ENCODE data around the gene TTC17. TPM values are rescaled to one million over a fixed set of nuclear protein-coding genes. Genes with fewer than 3 reads are reported as not detected.

The TTC17 gene
- total RNA-seq, 1 donor from 2014 or later, result 183 TPM

DNA sequence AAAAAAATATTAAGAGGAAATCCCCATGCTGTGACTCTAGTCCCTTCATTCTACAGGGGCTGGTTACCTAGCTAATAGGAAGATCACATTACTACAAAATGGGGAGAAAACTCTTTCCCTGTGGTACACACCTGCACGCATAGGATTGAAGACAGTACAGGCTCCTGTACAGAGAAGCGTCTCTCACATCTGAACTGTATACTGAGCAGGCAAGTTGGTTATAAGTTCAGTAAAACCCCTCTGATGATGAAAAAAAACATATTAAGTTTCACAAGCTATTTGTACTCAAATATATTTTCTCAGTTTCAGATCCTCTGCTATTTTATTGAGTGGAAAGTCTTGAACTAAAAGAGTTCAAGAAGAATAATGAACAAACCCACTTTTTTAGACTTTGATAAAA is 164.9 kb downstream of the TTC17 start:
- Histone ChIP-seq H4K20me1 (ENCODE audit: low read depth) (no peaks in the 10 kb centered on the region), H2AFZ (replicated peaks) (no peak overlapping the region), H3K36me3 (no peaks in the 10 kb centered on the region), H3K9ac (no peak overlapping the region), H3K79me2 (ENCODE audit: low read depth) (no peaks in the 10 kb centered on the region), H3K9me3 (ENCODE audit: low read depth) (no peaks in the 10 kb centered on the region), H3K27ac (no peak overlapping the region), H3K4me3 (no peak overlapping the region), H3K4me2 (no peak overlapping the region), H3K27me3 (peaks cover 6% of the 10 kb centered on the region), H3K4me1 (no peaks in the 10 kb centered on the region), H3F3A (ENCODE audit: low read depth) (no peaks in the 10 kb centered on the region)
- peaks cover 3% of the 10 kb centered on the region for H3K36me3 Mint-ChIP-seq
- peaks cover 8% of the 10 kb centered on the region for H3K27me3 Mint-ChIP-seq (ENCODE audit: insufficient read depth, low read depth)
- H3K4me1 Mint-ChIP-seq, result peaks cover 4% of the 10 kb centered on the region
- H3K4me3 Mint-ChIP-seq, result no peak overlapping the region
- no peak for DNase-seq (ENCODE audit: low spot score)
- TF ChIP-seq CTCF (IDR thresholded peaks at IDR 0.05), result no peak
- no peak for TF ChIP-seq EZH2 (IDR thresholded peaks at IDR 0.05)
- no peak for TF ChIP-seq EZH2phosphoT487 (IDR thresholded peaks at IDR 0.05)
- H3K9me3 Mint-ChIP-seq, result peaks cover 18% of the 10 kb centered on the region
- H3K27ac Mint-ChIP-seq, result no peak overlapping the region

- peaks cover 10% of the 10 kb centered on the region for H3K27me3 Mint-ChIP-seq (ENCODE audit: insufficient read depth, low read depth)
- Histone ChIP-seq H2AFZ (replicated peaks) (no peak overlapping the region), H3K27me3 (no peaks in the 10 kb centered on the region), H3K36me3 (no peaks in the 10 kb centered on the region), H3K4me3 (no peak overlapping the region), H3K9me3 (ENCODE audit: low read depth) (no peaks in the 10 kb centered on the region), H3K9ac (no peak overlapping the region), H3F3A (ENCODE audit: low read depth) (no peaks in the 10 kb centered on the region), H3K4me2 (no peak overlapping the region), H3K4me1 (no peaks in the 10 kb centered on the region), H3K27ac (no peak overlapping the region), H3K79me2 (ENCODE audit: low read depth) (no peaks in the 10 kb centered on the region), H4K20me1 (ENCODE audit: low read depth) (no peaks in the 10 kb centered on the region)
- H3K36me3 Mint-ChIP-seq, result no peaks in the 10 kb centered on the region
- peaks cover 12% of the 10 kb centered on the region for H3K9me3 Mint-ChIP-seq
- no peak overlapping the region for H3K27ac Mint-ChIP-seq
- no peak for DNase-seq (ENCODE audit: low spot score)
- no peaks in the 10 kb centered on the region for H3K4me1 Mint-ChIP-seq
- TF ChIP-seq EZH2 (IDR thresholded peaks at IDR 0.05) (no peak), EZH2phosphoT487 (IDR thresholded peaks at IDR 0.05) (no peak), CTCF (IDR thresholded peaks at IDR 0.05) (no peak)
- no peak overlapping the region for H3K4me3 Mint-ChIP-seq
Measured at GRCh38 chr11:43532041-43532440, 173.3 kb downstream of the TTC17 start.

GRCh38 chr11:43537833-43538615 is 179.3 kb downstream of the TTC17 start:
- Histone ChIP-seq H3K27me3 (peaks cover 21% of the 10 kb centered on the region), H3K4me2 (peak overlapping the region; percentile 54), H3K36me3 (no peaks in the 10 kb centered on the region), H3K27ac (no peak overlapping the region), H3K9ac (no peak overlapping the region), H3K9me3 (ENCODE audit: low read depth) (no peaks in the 10 kb centered on the region), H3K4me1 (peaks cover 8% of the 10 kb centered on the region), H3F3A (ENCODE audit: low read depth) (no peaks in the 10 kb centered on the region), H3K79me2 (ENCODE audit: low read depth) (no peaks in the 10 kb centered on the region), H4K20me1 (ENCODE audit: low read depth) (no peaks in the 10 kb centered on the region), H3K4me3 (no peak overlapping the region), H2AFZ (replicated peaks) (peak overlapping the region; percentile 86)
- peaks cover 27% of the 10 kb centered on the region for H3K4me1 Mint-ChIP-seq
- peak overlapping the region; percentile 71 for H3K27ac Mint-ChIP-seq
- peaks cover 22% of the 10 kb centered on the region for H3K9me3 Mint-ChIP-seq
- no peak overlapping the region for H3K4me3 Mint-ChIP-seq
- no peak for DNase-seq (ENCODE audit: low spot score)
- no peak for TF ChIP-seq CTCF (IDR thresholded peaks at IDR 0.05)
- TF ChIP-seq EZH2 (IDR thresholded peaks at IDR 0.05), result no peak
- no peak for TF ChIP-seq EZH2phosphoT487 (IDR thresholded peaks at IDR 0.05)
- H3K36me3 Mint-ChIP-seq, result peaks cover 2% of the 10 kb centered on the region
- peaks cover 16% of the 10 kb centered on the region for H3K27me3 Mint-ChIP-seq (ENCODE audit: insufficient read depth, low read depth)
